K562 (cell line): ENCODE results near the gene GAB2. TPM values are rescaled to one million over a fixed set of nuclear protein-coding genes. Genes with fewer than 3 reads are reported as not detected.
A peak's percentile ranks its signal among the peaks of the same experiment; 100 is the strongest.

ENCODE experiments used
- ATF3 ChIP-seq, 2 experiments: fragments of 450-650 bp in 1 of 2; sonication (generic) in 1 of 2; formaldehyde crosslinking in 1 of 2; IDR thresholded peaks in 1 of 2; conservative IDR thresholded peaks in 1 of 2; 2 replicates each; pipeline versions ENCODE4 v1.6.1 to v1.8.1; 2016 to 2023; ENCODE audit warnings: mild to moderate bottlenecking in 2 of 2, moderate library complexity in 2 of 2, inconsistent platforms in 1 of 2, missing genetic modification reagents in 1 of 2
- GTF2E2 ChIP-seq: fragments of 200-800 bp; sonication (Bioruptor generic); IDR thresholded peaks from 2 replicates; pipeline ENCODE4 v1.6.1; 2016; ENCODE audit warnings: missing genetic modification characterization, missing compliant biosample characterization
- NFIX ChIP-seq: fragments of 250-450 bp; sonication (Bioruptor Pico); IDR thresholded peaks from 2 replicates; pipeline ENCODE4 v1.4.0; 2020; ENCODE audit warnings: low read depth, mild to moderate bottlenecking, moderate library complexity
- POLR3A ChIP-seq: IDR thresholded peaks from 2 replicates; pipeline ENCODE4 v1.6.1; 2011; ENCODE audit warnings: borderline replicate concordance, mild to moderate bottlenecking, moderate library complexity; ENCODE audit not compliant: insufficient read length, insufficient read depth; ENCODE audit errors: extremely low read depth
- RNF219 ChIP-seq: fragments of 250-450 bp; sonication (Bioruptor Pico); IDR thresholded peaks from 2 replicates; pipeline ENCODE4 v1.5.0; 2022; ENCODE audit warnings: mild to moderate bottlenecking
- RUNX1 ChIP-seq: sonication (generic); IDR thresholded peaks from 2 replicates; pipeline ENCODE4 v1.6.1; 2016; ENCODE audit warnings: antibody characterized with exemption, low read depth
- SRSF7 ChIP-seq: fragments of 200-400 bp; formaldehyde crosslinking; optimal IDR thresholded peaks from 2 replicates; pipeline ENCODE3; 2017; ENCODE audit warnings: mild to moderate bottlenecking, low read depth, low read length
- TCF15 ChIP-seq: fragments of 250-450 bp; sonication (Bioruptor Pico); IDR thresholded peaks from 2 replicates; pipeline ENCODE4 v1.8.0; 2022; ENCODE audit warnings: moderate library complexity, mild to moderate bottlenecking, inconsistent platforms
- THAP7 ChIP-seq: fragments of 250-450 bp; sonication (Bioruptor Pico); IDR thresholded peaks from 2 replicates; pipeline ENCODE4 v1.5.0; 2021
- THRAP3 ChIP-seq: fragments of 450-650 bp; IDR thresholded peaks from 2 replicates; pipeline ENCODE4 v1.6.1; 2016; ENCODE audit warnings: mild to moderate bottlenecking, inconsistent platforms, borderline replicate concordance
- ZMIZ1 ChIP-seq, 2 experiments: fragments of 150-350 bp in 1 of 2; IDR thresholded peaks; 2 replicates each; pipeline ENCODE4 v1.6.1; 2012 to 2016; ENCODE audit warnings: low read depth in 2 of 2, low read length in 2 of 2, mild to moderate bottlenecking in 1 of 2, moderate library complexity in 1 of 2
- ZNF592 ChIP-seq: fragments of 450-650 bp; IDR thresholded peaks from 2 replicates; pipeline ENCODE4 v1.6.1; 2017; ENCODE audit warnings: antibody characterized with exemption, mild to moderate bottlenecking
- polyA plus RNA-seq, 8 experiments: library from polyadenylated mRNA; depleted of rRNA in 4 of 8; stranded (reverse) in 5 of 8; unstranded in 3 of 8; fragments of >200 nt; fragmentation: Nextera tagmentation in 2 of 8; fragmentation: Illumina TruSeq in 1 of 8; extraction: Ambion mirVana in 2 of 8; extraction: Trizol in 1 of 8; gene quantifications; 2 replicates each; pipeline versions ENCODE4 v1.2.1 to v1.2.3, GENCODE V29; 2011 to 2014; ENCODE audit warnings: inconsistent platforms in 1 of 8, missing spikeins in 1 of 8
- total RNA-seq, 7 experiments: library from RNA; depleted of rRNA in 6 of 7; stranded (reverse); fragments of >200 nt in 6 of 7; fragmentation: Illumina TruSeq in 2 of 7; extraction: Trizol in 2 of 7; gene quantifications; 2 replicates each; pipeline versions ENCODE4 v1.2.1 to v1.2.3, GENCODE V29; 2011 to 2021; ENCODE audit warnings: low replicate concordance in 1 of 7

The GAB2 gene
- total and polyA plus RNA-seq, 9 of the 15 experiments (the other 6 are each of a cell fraction or from before 2014, with no cell fraction given) = 2.3 to 35.2 (median 16.1) TPM

GRCh38 chr11:78290293-78291176 lies 127.1 kb downstream of the GAB2 start (continued):
- peak; percentile 100 for TF ChIP-seq ATF3 (IDR thresholded peaks at IDR 0.05)
- TF ChIP-seq ATF3 (CRISPR knock-in tag; conservative IDR thresholded peaks at IDR 0.05) = peak; percentile 88; the same call in 1 of the 2 replicates
- no peak for TF ChIP-seq GTF2E2 (tag)
- no peak for TF ChIP-seq NFIX (CRISPR knock-in tag)
- peak; percentile 16; the same call in 1 of the 2 replicates for TF ChIP-seq TCF15
- 0 out of 4 replicates have a peak, but pooled peaks of 1 of the 2 experiments have one; percentile 23 for TF ChIP-seq ZMIZ1 (IDR thresholded peaks at IDR 0.05; ENCODE audit: low read depth in 2 of 2, low read length in 2 of 2)
- no peak for TF ChIP-seq THRAP3
- TF ChIP-seq RNF219 (CRISPR knock-in tag) = no peak; the same call in 1 of the 2 replicates
- TF ChIP-seq POLR3A = no peak
- no peak for TF ChIP-seq THAP7 (CRISPR knock-in tag)
- TF ChIP-seq SRSF7 = no peak
- peak; percentile 96 for TF ChIP-seq ZNF592
- TF ChIP-seq RUNX1 = no peak
